HL-60 (cell line): ENCODE data around the gene MPEG1.

Experiments used
- CTCF ChIP-seq: IDR thresholded peaks from one replicate; pipeline ENCODE4 v1.5.1; 2011; ENCODE audit warnings: low read length, control low read depth, inconsistent platforms; ENCODE audit not compliant: insufficient read depth
- POLR2AphosphoS5 ChIP-seq: IDR thresholded peaks from 2 replicates; pipeline ENCODE4 v1.6.1; 2012; ENCODE audit warnings: low read depth
- SPI1 ChIP-seq: IDR thresholded peaks from 2 replicates; pipeline ENCODE4 v1.6.1; 2012; ENCODE audit warnings: low read depth, mild to moderate bottlenecking, borderline replicate concordance
- TF ChIP-seq, protein P1 (sequence below): IDR thresholded peaks from 2 replicates; pipeline ENCODE4 v1.6.1; 2012; ENCODE audit warnings: low read depth; ENCODE audit not compliant: insufficient replicate concordance

GRCh38 chr11:59179121-59179520 is 33.6 kb downstream of the MPEG1 start:
- no peak for TF ChIP-seq CTCF
- TF ChIP-seq, protein P1, sequence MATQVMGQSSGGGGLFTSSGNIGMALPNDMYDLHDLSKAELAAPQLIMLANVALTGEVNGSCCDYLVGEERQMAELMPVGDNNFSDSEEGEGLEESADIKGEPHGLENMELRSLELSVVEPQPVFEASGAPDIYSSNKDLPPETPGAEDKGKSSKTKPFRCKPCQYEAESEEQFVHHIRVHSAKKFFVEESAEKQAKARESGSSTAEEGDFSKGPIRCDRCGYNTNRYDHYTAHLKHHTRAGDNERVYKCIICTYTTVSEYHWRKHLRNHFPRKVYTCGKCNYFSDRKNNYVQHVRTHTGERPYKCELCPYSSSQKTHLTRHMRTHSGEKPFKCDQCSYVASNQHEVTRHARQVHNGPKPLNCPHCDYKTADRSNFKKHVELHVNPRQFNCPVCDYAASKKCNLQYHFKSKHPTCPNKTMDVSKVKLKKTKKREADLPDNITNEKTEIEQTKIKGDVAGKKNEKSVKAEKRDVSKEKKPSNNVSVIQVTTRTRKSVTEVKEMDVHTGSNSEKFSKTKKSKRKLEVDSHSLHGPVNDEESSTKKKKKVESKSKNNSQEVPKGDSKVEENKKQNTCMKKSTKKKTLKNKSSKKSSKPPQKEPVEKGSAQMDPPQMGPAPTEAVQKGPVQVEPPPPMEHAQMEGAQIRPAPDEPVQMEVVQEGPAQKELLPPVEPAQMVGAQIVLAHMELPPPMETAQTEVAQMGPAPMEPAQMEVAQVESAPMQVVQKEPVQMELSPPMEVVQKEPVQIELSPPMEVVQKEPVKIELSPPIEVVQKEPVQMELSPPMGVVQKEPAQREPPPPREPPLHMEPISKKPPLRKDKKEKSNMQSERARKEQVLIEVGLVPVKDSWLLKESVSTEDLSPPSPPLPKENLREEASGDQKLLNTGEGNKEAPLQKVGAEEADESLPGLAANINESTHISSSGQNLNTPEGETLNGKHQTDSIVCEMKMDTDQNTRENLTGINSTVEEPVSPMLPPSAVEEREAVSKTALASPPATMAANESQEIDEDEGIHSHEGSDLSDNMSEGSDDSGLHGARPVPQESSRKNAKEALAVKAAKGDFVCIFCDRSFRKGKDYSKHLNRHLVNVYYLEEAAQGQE, result no peak
- no peak for TF ChIP-seq POLR2AphosphoS5
- TF ChIP-seq SPI1, result no peak
